IMR-90 (cell line): ENCODE measurements around the gene FGFRL1. TPM values are rescaled to one million over a fixed set of nuclear protein-coding genes. Genes with fewer than 3 reads are reported as not detected.

Experiments
- ATAC-seq: fragments of 200-7000 bp; cut with Tn5 transposase; 2 replicates; pipeline ENCODE4 v1.9.1; 2020; ENCODE audit warnings: low read depth, mild to moderate bottlenecking, moderate library complexity
- BruUV-seq: library from RNA; stranded (reverse); fragments of 400-500 nt; replicated peaks from 2 replicates; lab custom pipeline; 2021; lab: Mats Ljungman, UMichigan
- CTCF ChIA-PET: fragments of 300-600 bp; formaldehyde crosslinking; extraction: SDS; loops from one replicate; lab custom pipeline; 2021; ENCODE audit warnings: antibody characterized with exemption; lab: Yijun Ruan, JAX
- POLR2A ChIA-PET: fragments of 300-600 bp; sonication (Branson Sonifier 250); formaldehyde crosslinking; loops from one replicate; lab custom pipeline; 2022; ENCODE audit warnings: antibody characterized with exemption; ENCODE audit not compliant: unreplicated experiment; lab: Charles Lee
- DNase-seq: peaks from one replicate; pipeline ENCODE4 v3.0.0; 2013
- H2AFZ ChIP-seq: replicated peaks from 2 replicates; pipeline ENCODE3; 2013; ENCODE audit warnings: low read length, mild to moderate bottlenecking; ENCODE audit not compliant: poor library complexity
- H2AK5ac ChIP-seq: 2 replicates; pipeline ENCODE4 v1.6.1; 2013; ENCODE audit warnings: low read depth, low read length, inconsistent platforms
- H2AK9ac ChIP-seq: replicated peaks from 2 replicates; pipeline ENCODE3; 2013; ENCODE audit warnings: mild to moderate bottlenecking, low read depth, low read length, moderate library complexity; ENCODE audit not compliant: poor library complexity
- H2BK120ac ChIP-seq: 2 replicates; pipeline ENCODE4 v1.6.1; 2013; ENCODE audit warnings: low read depth, low read length, inconsistent platforms
- H2BK15ac ChIP-seq: 3 replicates; pipeline ENCODE4 v1.6.1; 2013; ENCODE audit warnings: low read depth, low read length, inconsistent platforms
- H2BK20ac ChIP-seq: 2 replicates; pipeline ENCODE4 v1.6.1; 2013; ENCODE audit warnings: low read depth, mild to moderate bottlenecking, inconsistent platforms, low read length, moderate library complexity
- H2BK5ac ChIP-seq: 2 replicates; pipeline ENCODE4 v1.6.1; 2013; ENCODE audit warnings: mild to moderate bottlenecking, low read depth, low read length, inconsistent platforms; ENCODE audit not compliant: poor library complexity, severe bottlenecking
- H3K14ac ChIP-seq: replicated peaks from 2 replicates; pipeline ENCODE4 v1.6.1; 2013; ENCODE audit warnings: low read depth, low read length, inconsistent platforms
- H3K18ac ChIP-seq: 2 replicates; pipeline ENCODE4 v1.6.1; 2013; ENCODE audit warnings: low read depth, low read length, control low read depth
- H3K23ac ChIP-seq: 2 replicates; pipeline ENCODE4 v1.6.1; 2013; ENCODE audit warnings: low read depth, low read length, inconsistent platforms
- H3K27ac ChIP-seq: 2 replicates; pipeline ENCODE4 v1.5.1; 2013; ENCODE audit warnings: mild to moderate bottlenecking, control low read depth, low read length; ENCODE audit not compliant: insufficient read depth
- H3K27me3 ChIP-seq: 2 replicates; pipeline ENCODE4 v1.6.1; 2013; ENCODE audit warnings: low read length; ENCODE audit not compliant: control insufficient read depth, insufficient read depth
- H3K36me3 ChIP-seq: 2 replicates; pipeline ENCODE4 v1.6.1; 2013; ENCODE audit warnings: low read length, mixed read lengths; ENCODE audit not compliant: control insufficient read depth, insufficient read depth
- H3K4ac ChIP-seq: 2 replicates; pipeline ENCODE4 v1.6.1; 2013; ENCODE audit warnings: low read depth, low read length, inconsistent platforms
- H3K4me1 ChIP-seq: 2 replicates; pipeline ENCODE4 v1.6.1; 2013; ENCODE audit warnings: low read length, mixed read lengths; ENCODE audit not compliant: control insufficient read depth, insufficient read depth
- H3K4me2 ChIP-seq: 2 replicates; pipeline ENCODE4 v1.6.1; 2013; ENCODE audit warnings: low read depth, mild to moderate bottlenecking, control low read depth, low read length, moderate library complexity
- H3K4me3 ChIP-seq: 2 replicates; pipeline ENCODE4 v1.5.1; 2013; ENCODE audit warnings: low read depth, mild to moderate bottlenecking, control low read depth, low read length, moderate library complexity; ENCODE audit not compliant: insufficient read depth
- H3K56ac ChIP-seq: 2 replicates; pipeline ENCODE4 v1.6.1; 2013; ENCODE audit warnings: low read length, inconsistent platforms; ENCODE audit not compliant: insufficient read depth; ENCODE audit errors: extremely low read depth
- H3K79me1 ChIP-seq, 2 experiments: 2 replicates each; pipeline ENCODE4 v1.6.1; 2013; ENCODE audit warnings: low read length in 2 of 2, inconsistent platforms in 1 of 2, low read depth in 1 of 2
- H3K9ac ChIP-seq: 2 replicates; pipeline ENCODE4 v1.6.1; 2013; ENCODE audit warnings: low read depth, low read length, control low read depth
- H3K9me1 ChIP-seq: 2 replicates; pipeline ENCODE4 v1.6.1; 2013; ENCODE audit warnings: low read length, inconsistent platforms; ENCODE audit not compliant: insufficient read depth
- H3K9me3 ChIP-seq: 2 replicates; pipeline ENCODE4 v1.6.1; 2013; ENCODE audit warnings: low read length; ENCODE audit not compliant: control insufficient read depth, insufficient read depth
- H4K20me1 ChIP-seq: 2 replicates; pipeline ENCODE4 v1.6.1; 2013; ENCODE audit warnings: low read length, inconsistent platforms; ENCODE audit not compliant: insufficient read depth
- H4K5ac ChIP-seq: 2 replicates; pipeline ENCODE4 v1.6.1; 2013; ENCODE audit warnings: mild to moderate bottlenecking, low read depth, low read length, control low read depth
- H4K8ac ChIP-seq, 2 experiments: 2 replicates each; pipeline ENCODE4 v1.6.1; 2013; ENCODE audit warnings: low read depth in 2 of 2, low read length in 2 of 2, control low read depth in 1 of 2, inconsistent platforms in 1 of 2
- H4K91ac ChIP-seq: 2 replicates; pipeline ENCODE4 v1.6.1; 2013; ENCODE audit warnings: low read depth, low read length, inconsistent platforms; ENCODE audit not compliant: insufficient read depth
- BHLHE40 ChIP-seq: fragments of 150-350 bp; IDR thresholded peaks from 2 replicates; pipeline ENCODE4 v1.6.1; 2016; ENCODE audit warnings: mild to moderate bottlenecking, low read depth, low read length
- CEBPB ChIP-seq: IDR thresholded peaks from 2 replicates; pipeline ENCODE4 v1.6.1; 2012; ENCODE audit warnings: low read depth, low read length, improper control_type of control experiment
- CHD1 ChIP-seq: IDR thresholded peaks from 2 replicates; pipeline ENCODE4 v1.6.1; 2012; ENCODE audit warnings: low read depth, low read length, improper control_type of control experiment
- ELK1 ChIP-seq: fragments of 150-350 bp; IDR thresholded peaks from 2 replicates; pipeline ENCODE4 v1.6.1; 2016; ENCODE audit warnings: low read depth, mild to moderate bottlenecking, low read length, moderate library complexity, borderline replicate concordance
- FOS ChIP-seq: fragments of 150-350 bp; IDR thresholded peaks from 2 replicates; pipeline ENCODE4 v1.6.1; 2016; ENCODE audit warnings: low read depth, low read length
- MAZ ChIP-seq: IDR thresholded peaks from 2 replicates; pipeline ENCODE4 v1.6.1; 2012; ENCODE audit warnings: low read depth, mild to moderate bottlenecking, low read length, improper control_type of control experiment, moderate library complexity, borderline replicate concordance
- MXI1 ChIP-seq: IDR thresholded peaks from 2 replicates; pipeline ENCODE4 v1.6.1; 2012; ENCODE audit warnings: low read depth, mild to moderate bottlenecking, low read length, moderate library complexity, borderline replicate concordance
- NFE2L2 ChIP-seq: fragments of 150-350 bp; IDR thresholded peaks from 2 replicates; pipeline ENCODE4 v1.6.1; 2016; ENCODE audit warnings: low read depth, mild to moderate bottlenecking, low read length
- POLR2A ChIP-seq: IDR thresholded peaks from 2 replicates; pipeline ENCODE4 v1.6.1; 2012; ENCODE audit warnings: mild to moderate bottlenecking, low read depth, low read length
- RCOR1 ChIP-seq: IDR thresholded peaks from 2 replicates; pipeline ENCODE4 v1.6.1; 2012; ENCODE audit warnings: mild to moderate bottlenecking, low read length, improper control_type of control experiment; ENCODE audit not compliant: insufficient replicate concordance
- RFX5 ChIP-seq: IDR thresholded peaks from 2 replicates; pipeline ENCODE4 v1.8.0; 2012; ENCODE audit warnings: low read depth, mild to moderate bottlenecking, low read length, moderate library complexity
- SMC3 ChIP-seq: fragments of 150-350 bp; IDR thresholded peaks from 2 replicates; pipeline ENCODE4 v1.6.1; 2016; ENCODE audit warnings: low read depth, mild to moderate bottlenecking, antibody characterized with exemption, low read length, moderate library complexity
- USF2 ChIP-seq: fragments of 150-350 bp; IDR thresholded peaks from 2 replicates; pipeline ENCODE4 v1.6.1; 2017; ENCODE audit warnings: mild to moderate bottlenecking, antibody characterized with exemption, low read length, low read depth
- WGBS, 2 experiments: methylation state at CpG; one replicate each; pipeline versions ENCODE4 v1.1.5 to v1.1.7; 2013; ENCODE audit warnings: missing lambda C conversion rate in 2 of 2; ENCODE audit not compliant: insufficient read length in 1 of 2; ENCODE audit errors: extremely low coverage in 2 of 2; 5-methylcytosine and 5-hydroxymethylcytosine counted together
- dilution Hi-C: fragments of 300-500 bp; cut with HindIII; formaldehyde crosslinking; loops from one replicate; pipeline ENCODE4 v1.14.3; 2018; ENCODE audit warnings: low sequenced_read_pairs; ENCODE audit not compliant: unreplicated experiment
- in situ Hi-C: fragments of 300-500 bp; cut with MboI; formaldehyde crosslinking; loops from 3 replicates; pipeline ENCODE4 v1.14.3; 2019; ENCODE audit warnings: low sequenced_read_pairs, inconsistent platforms, mixed read lengths
- intact Hi-C: fragments of 100-400 bp; cut with micrococcal nuclease; formaldehyde crosslinking; loops from 2 replicates; pipeline ENCODE4 v1.10.0; 2022
- polyA plus RNA-seq, 3 experiments: library from polyadenylated mRNA; depleted of rRNA; stranded (reverse); fragments of >200 nt; gene quantifications; 2 replicates each; pipeline ENCODE4 v1.2.3, GENCODE V29; 2012; ENCODE audit warnings: low replicate concordance in 1 of 3
- total RNA-seq: library from RNA; depleted of rRNA; stranded (reverse); fragments of >200 nt; gene quantifications from 2 replicates; pipeline ENCODE4 v1.2.3, GENCODE V29; 2012

The FGFRL1 gene
- total and polyA plus RNA-seq, 2 of the 4 experiments (the other 2 are of a cell fraction): 49.3 to 78.8 TPM

- Histone ChIP-seq H3K36me3 (no peaks in the 10 kb centered on the region), H2BK20ac (no peak overlapping the region), H2BK120ac (no peak overlapping the region), H3K27ac (no peak overlapping the region), H4K8ac (no peak overlapping the region), H3K4me3 (no peak overlapping the region), H2BK15ac (no peak overlapping the region), H3K27me3 (peaks cover 56% of the 10 kb centered on the region), H3K9me1 (no peaks in the 10 kb centered on the region), H2AK5ac (no peak overlapping the region), H3K14ac (no peak overlapping the region), H3K4me2 (no peak overlapping the region), H2AK9ac (no peak overlapping the region), H3K23ac (no peak overlapping the region), H2BK5ac (no peak overlapping the region), H3K4me1 (no peaks in the 10 kb centered on the region), H4K20me1 (no peaks in the 10 kb centered on the region), H3K9ac (no peak overlapping the region), H3K79me1 (no peaks in the 10 kb centered on the region), H4K91ac (no peak overlapping the region), H3K4ac (no peak overlapping the region), H3K56ac (no peak overlapping the region), H2AFZ (no peak overlapping the region), H3K18ac (no peak overlapping the region), H3K9me3 (no peaks in the 10 kb centered on the region), H4K5ac (no peak overlapping the region)
- ChIA-PET CTCF (no interaction called here), POLR2A (no interaction called here)
- 79% methylated on average over 6 of the region's 6 CpGs; no CpG with 5 or more reads in 1 of the 2 experiments for WGBS, 2 experiments
- DNase-seq: no peak
- TF ChIP-seq MAZ: no peak
- no peak for TF ChIP-seq NFE2L2
- no peak for TF ChIP-seq FOS
- no peak for TF ChIP-seq RFX5
- no peak for TF ChIP-seq RCOR1
- TF ChIP-seq BHLHE40: no peak
- no peak for TF ChIP-seq POLR2A
- no peak for TF ChIP-seq CHD1
- TF ChIP-seq MXI1: no peak
- TF ChIP-seq SMC3: no peak
- no peak for TF ChIP-seq USF2
- TF ChIP-seq ELK1: no peak
- no peak for TF ChIP-seq CEBPB
- in situ Hi-C loops: no loop called here
- intact Hi-C loops: no loop called here
- dilution Hi-C loops: no loop called here
- no peak for ATAC-seq
- no TSS peak for BruUV-seq
Measured at GRCh38 chr4:1061760-1062159, 50.3 kb downstream of the FGFRL1 start.
